ENCODE data around the gene TTI1. TPM values are rescaled to one million over a fixed set of nuclear protein-coding genes. Genes with fewer than 3 reads are reported as not detected.

Gene TTI1
- total and polyA plus RNA-seq, 9 of the 15 experiments (the other 6 are each of a cell fraction or from before 2014, with no cell fraction given) = 9.8 to 55.1 (median 39.4) TPM

GRCh38 chr20:37973059-37973910, 60.0 kb downstream of the TTI1 start (continued):
- peak in 1 of 2 experiments; percentile 13 for TF ChIP-seq NCOA2 (IDR thresholded peaks at IDR 0.05; ENCODE audit: partially characterized antibody in 2 of 2)

- H3K9ac ChIP-seq (ENCODE audit: insufficient read depth in 1 of 2, low read depth in 2 of 2, low read length in 2 of 2) = peak overlapping the region in 1 of 2 experiments; percentile 12; a peak in 1 of 4 replicates
- ATAC-seq = no peak
- no peaks in the 10 kb centered on the region for H3K27me3 ChIP-seq (ENCODE audit: control insufficient read depth in 2 of 2, insufficient read depth in 2 of 2, low read length in 2 of 2)
- POLR2A ChIA-PET = interaction anchor here (1.3 to 2.9 kb wide), 2 partner anchors 11 to 14 kb away, joined by 6 to 11 read pairs; no protein-coding TSS in a partner anchor
- BruUV-seq (replicated peaks) = no TSS peak
- no peaks in the 10 kb centered on the region for H3K79me2 ChIP-seq (ENCODE audit: control insufficient read depth, insufficient read depth, low read length)
- CTCF ChIA-PET (ENCODE audit: low intra/inter-chr PET ratio) = no interaction called here
- intact Hi-C loops (cut with micrococcal nuclease) = no loop called here
- no peak for FAIRE-seq
- H3K27ac ChIP-seq (ENCODE audit: extremely low read depth, low read depth, low read length) = peak overlapping the region; percentile 58
- H2AFZ ChIP-seq (ENCODE audit: low read depth, low read length) = peak overlapping the region; percentile 49
- H3K9me1 ChIP-seq (ENCODE audit: control insufficient read depth, insufficient read depth, low read length) = no peaks in the 10 kb centered on the region
- peak overlapping the region; percentile 48; the same call in 1 of the 2 replicates for H3K4me2 ChIP-seq (ENCODE audit: insufficient read depth, low read length)
- 81% methylated on average over 7 of the region's 7 CpGs for WGBS (ENCODE audit: insufficient coverage, low coverage, missing lambda C conversion rate)
- H4K20me1 ChIP-seq (replicated peaks; ENCODE audit: control insufficient read depth, insufficient read depth, low read length) = 0 out of 2 replicates have a peak, but pooled peaks cover under 1% of the 10 kb centered on the region
- H3K4me1 ChIP-seq (replicated peaks in 1 of 2; ENCODE audit: control insufficient read depth in 2 of 2, insufficient read depth in 2 of 2, low read length in 2 of 2) = peaks cover 6 to 11% of the 10 kb centered on the region in 2 experiments; a peak in 3 of 5 replicates
- no peaks in the 10 kb centered on the region for H3K9me3 ChIP-seq (replicated peaks; ENCODE audit: control insufficient read depth, insufficient read depth, low read depth, low read length)
- H3K4me3 ChIP-seq = no peak overlapping the region
- H3K36me3 ChIP-seq (ENCODE audit: control insufficient read depth, insufficient read depth, low read length) = no peaks in the 10 kb centered on the region
- no peak for DNase-seq (ENCODE audit: extremely low read depth in 1 of 4, low spot score in 3 of 4)
- in situ Hi-C loops (cut with MboI) = no loop called here
- TF ChIP-seq MLLT1 (IDR thresholded peaks at IDR 0.05) (no peak), NR0B1 (IDR thresholded peaks at IDR 0.05; ENCODE audit: partially characterized antibody) (no peak), ARID3A (IDR thresholded peaks at IDR 0.05; ENCODE audit: borderline replicate concordance, low read depth, low read length) (no peak), IRF1 (CRISPR knock-in tag; IDR thresholded peaks at IDR 0.05; ENCODE audit: borderline replicate concordance) (no peak), TFAM (CRISPR knock-in tag; conservative IDR thresholded peaks at IDR 0.05) (no peak)
Observed at GRCh38 chr20:37972256-37973058, 60.8 kb downstream of the TTI1 start.
